Kidney (tissue), 14 donors: ENCODE measurements around the gene XYLT1. TPM values are rescaled to one million over a fixed set of nuclear protein-coding genes. Genes with fewer than 3 reads are reported as not detected.
"Not testable (repeated sequence)": the region's sequence is repeated elsewhere in the genome, so short reads cannot be mapped to it uniquely, and the experiment has no call there.

ENCODE experiments used
- DNase-seq, 5 donors: peaks; one replicate each; pipeline ENCODE4 v3.0.0-alpha.2; 2013 to 2020
- FAIRE-seq: peaks from 2 replicates; lab custom pipeline; 2012; peaks lifted over from hg19 to GRCh38; lab: Jason Lieb, UNC
- H3K27ac ChIP-seq, 2 donors: one replicate each; pipeline ENCODE4 v1.7.0; 2013; ENCODE audit warnings: low read depth in 2 of 2, low read length in 2 of 2, inconsistent platforms in 1 of 2
- H3K27me3 ChIP-seq: one replicate; pipeline ENCODE4 v1.7.1; 2013; ENCODE audit warnings: low read length, inconsistent platforms; ENCODE audit not compliant: control insufficient read depth, insufficient read depth
- H3K36me3 ChIP-seq, 3 donors: one replicate each; pipeline versions ENCODE4 v1.7.0 to v1.7.1; 2013; ENCODE audit warnings: low read length in 3 of 3, control low read depth in 1 of 3, inconsistent platforms in 1 of 3; ENCODE audit not compliant: insufficient read depth in 3 of 3, control insufficient read depth in 2 of 3
- H3K4me1 ChIP-seq, 3 donors: one replicate each; pipeline versions ENCODE4 v1.7.0 to v1.7.1; 2013; ENCODE audit warnings: low read length in 3 of 3, inconsistent platforms in 1 of 3, low read depth in 1 of 3; ENCODE audit not compliant: control insufficient read depth in 2 of 3, insufficient read depth in 2 of 3
- H3K4me3 ChIP-seq, 3 donors: one replicate each; pipeline versions ENCODE4 v1.7.0 to v1.8.1; 2013; ENCODE audit warnings: low read length in 3 of 3, control low read depth in 1 of 3, inconsistent platforms in 1 of 3
- H3K9ac ChIP-seq, 3 donors: one replicate each; pipeline versions ENCODE4 v1.7.0 to v1.7.1; 2013; ENCODE audit warnings: low read length in 3 of 3, control low read depth in 1 of 3, inconsistent platforms in 1 of 3
- H3K9me3 ChIP-seq, 3 donors: one replicate each; pipeline versions ENCODE4 v1.7.0 to v1.7.1; 2013; ENCODE audit warnings: low read length in 3 of 3, control low read depth in 1 of 3, inconsistent platforms in 1 of 3; ENCODE audit not compliant: control insufficient read depth in 2 of 3, insufficient read depth in 1 of 3
- CTCF ChIP-seq: IDR thresholded peaks from 3 replicates; pipeline ENCODE4 v1.5.1; 2012; ENCODE audit warnings: mild to moderate bottlenecking, moderate library complexity, borderline replicate concordance; ENCODE audit not compliant: insufficient read depth; ENCODE audit errors: extremely low read depth
- intact Hi-C: fragments of 100-400 bp; cut with DNase I; formaldehyde crosslinking; loops from one replicate; pipeline ENCODE4 v1.11.1; 2022
- polyA plus RNA-seq: library from polyadenylated mRNA; stranded (reverse); fragments of 350-450 nt; fragmentation: Illumina TruSeq; extraction: RNeasy Lipid Tissue Mini Kit (QIAGEN cat#74804); gene quantifications from one replicate; pipeline ENCODE4 v1.2.3, GENCODE V29; 2014; ENCODE audit warnings: low read depth, low replicate concordance; ENCODE audit not compliant: insufficient read depth
- total RNA-seq: library from RNA; stranded (reverse); fragmentation: NEBNext Ultra II Directional; extraction: Animal tissue kit (Norgen Biotek cat#: 25700); gene quantifications from one replicate; pipeline ENCODE4 v1.2.1, GENCODE V29; 2021
- donor health status: control.
- donor health status: control.
- donor health status: control.
- donor health status: control.
- donor health status: control.
- donor health status: DM: yes; HTN: yes; CAD: no.
- donor health status: Normal renal cell carcinoma (clear cell type).

The XYLT1 gene
- total and polyA plus RNA-seq, 2 donors from 2014 or later, result 0.52 to 7.6 TPM

DNA sequence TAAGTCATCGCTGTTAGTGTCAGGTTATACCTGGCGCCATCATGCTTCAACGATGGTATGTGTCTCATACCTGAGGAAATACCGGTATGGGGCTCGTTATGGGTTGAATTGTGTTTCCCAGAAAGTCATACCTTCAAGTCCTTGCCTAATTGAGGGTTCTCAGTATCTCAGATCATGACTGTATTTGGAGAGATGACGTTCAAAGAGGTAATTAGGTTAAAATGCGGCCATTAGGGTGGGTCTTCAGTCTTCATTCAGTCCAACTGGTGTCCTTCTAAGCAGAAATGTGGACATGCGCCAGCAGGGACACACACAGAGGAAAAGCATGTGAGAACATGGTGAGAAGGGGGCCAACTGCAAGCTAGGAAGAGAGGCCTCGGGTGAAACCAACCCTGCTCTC lies 37.5 kb upstream of the XYLT1 start:
- H3K9me3 ChIP-seq, result peaks cover 0 to 2% (median 0%) of the 10 kb centered on the region in 3 donors
- no peak overlapping the region for H3K4me3 ChIP-seq
- FAIRE-seq (no peak), DNase-seq (no peak)
- H3K9ac ChIP-seq, result no peak overlapping the region
- no peaks in the 10 kb centered on the region for H3K27me3 ChIP-seq
- no peaks in the 10 kb centered on the region for H3K36me3 ChIP-seq
- H3K4me1 ChIP-seq, result no peaks in the 10 kb centered on the region
- TF ChIP-seq CTCF, result no peak
- no peak overlapping the region for H3K27ac ChIP-seq
- intact Hi-C loops, result no loop called here

GRCh38 chr16:17507516-17507915 lies 36.8 kb upstream of the XYLT1 start:
- H3K36me3 ChIP-seq, FAIRE-seq, intact Hi-C loops, DNase-seq, H3K27ac ChIP-seq, H3K9ac ChIP-seq, H3K4me1 ChIP-seq, H3K4me3 ChIP-seq, H3K27me3 ChIP-seq, H3K9me3 ChIP-seq: not testable (repeated sequence)

GRCh38 chr16:17505828-17506227 lies 35.1 kb upstream of the XYLT1 start:
- FAIRE-seq, intact Hi-C loops, DNase-seq, H3K27ac ChIP-seq, H3K4me3 ChIP-seq, H3K27me3 ChIP-seq, H3K4me1 ChIP-seq, H3K9me3 ChIP-seq, H3K9ac ChIP-seq, H3K36me3 ChIP-seq: not testable (repeated sequence)

DNA sequence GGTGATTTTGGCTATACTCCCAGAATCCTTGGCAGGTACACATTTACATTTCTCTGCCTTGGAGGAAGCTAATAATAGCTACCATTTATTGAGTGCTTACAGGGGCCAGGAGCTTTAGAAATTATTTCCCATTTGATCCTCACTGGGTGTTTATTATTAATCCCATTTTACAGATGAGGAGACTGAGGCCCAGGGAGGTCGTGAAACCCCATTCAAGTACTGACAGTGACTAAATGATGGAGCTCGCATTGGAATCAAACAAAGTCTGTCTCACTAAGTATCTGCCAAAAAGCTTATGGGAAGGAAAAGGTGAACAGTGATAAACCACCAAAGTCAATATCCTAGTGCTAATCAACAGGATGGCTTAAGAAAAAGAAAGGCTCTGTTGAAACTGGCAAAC lies 33.3 kb upstream of the XYLT1 start:
- no peak for FAIRE-seq
- intact Hi-C loops, result no loop called here

More for the DNA sequence above, 33.3 kb upstream of the XYLT1 start:
- Histone ChIP-seq H3K4me1 (no peaks in the 10 kb centered on the region), H3K27ac (no peak overlapping the region), H3K4me3 (no peak overlapping the region), H3K36me3 (no peaks in the 10 kb centered on the region), H3K9ac (no peak overlapping the region), H3K27me3 (no peaks in the 10 kb centered on the region), H3K9me3 (no peaks in the 10 kb centered on the region)
- no peak for TF ChIP-seq CTCF
- DNase-seq, result no peak
